Measurements from ENCODE around the gene POLR1G.

DNA sequence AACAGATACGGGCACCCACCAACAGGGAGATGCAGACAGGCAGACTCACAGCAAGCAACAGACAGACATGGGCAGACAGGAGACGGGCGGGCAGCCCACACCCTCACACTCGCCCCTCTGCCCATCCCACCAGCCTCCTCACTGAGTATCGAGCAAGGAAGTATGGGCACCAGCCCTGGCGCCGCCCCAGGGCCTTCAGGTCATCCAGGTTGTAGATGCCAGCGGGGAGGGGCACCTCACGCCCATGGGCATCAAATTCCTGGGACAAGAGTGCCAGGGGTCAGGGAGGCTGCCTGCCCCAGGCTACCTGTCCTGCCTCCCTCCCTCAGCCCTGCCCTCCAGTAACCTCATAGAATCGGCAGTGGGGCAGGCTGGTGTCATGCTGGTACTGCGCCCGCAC is 41.7 kb upstream of the POLR1G start:
- no peak for TF ChIP-seq POLR2AphosphoS5 (IDR thresholded peaks at IDR 0.05; ENCODE audit: low read depth, low read length)
- TF ChIP-seq FOSL1 (IDR thresholded peaks at IDR 0.05; ENCODE audit: low read depth) = no peak
- TF ChIP-seq, protein P1, sequence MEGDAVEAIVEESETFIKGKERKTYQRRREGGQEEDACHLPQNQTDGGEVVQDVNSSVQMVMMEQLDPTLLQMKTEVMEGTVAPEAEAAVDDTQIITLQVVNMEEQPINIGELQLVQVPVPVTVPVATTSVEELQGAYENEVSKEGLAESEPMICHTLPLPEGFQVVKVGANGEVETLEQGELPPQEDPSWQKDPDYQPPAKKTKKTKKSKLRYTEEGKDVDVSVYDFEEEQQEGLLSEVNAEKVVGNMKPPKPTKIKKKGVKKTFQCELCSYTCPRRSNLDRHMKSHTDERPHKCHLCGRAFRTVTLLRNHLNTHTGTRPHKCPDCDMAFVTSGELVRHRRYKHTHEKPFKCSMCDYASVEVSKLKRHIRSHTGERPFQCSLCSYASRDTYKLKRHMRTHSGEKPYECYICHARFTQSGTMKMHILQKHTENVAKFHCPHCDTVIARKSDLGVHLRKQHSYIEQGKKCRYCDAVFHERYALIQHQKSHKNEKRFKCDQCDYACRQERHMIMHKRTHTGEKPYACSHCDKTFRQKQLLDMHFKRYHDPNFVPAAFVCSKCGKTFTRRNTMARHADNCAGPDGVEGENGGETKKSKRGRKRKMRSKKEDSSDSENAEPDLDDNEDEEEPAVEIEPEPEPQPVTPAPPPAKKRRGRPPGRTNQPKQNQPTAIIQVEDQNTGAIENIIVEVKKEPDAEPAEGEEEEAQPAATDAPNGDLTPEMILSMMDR (IDR thresholded peaks at IDR 0.05 in 2 of 3, conservative IDR thresholded peaks at IDR 0.05 in 1 of 3; ENCODE audit: borderline replicate concordance in 1 of 3, insufficient read depth in 1 of 3, low read depth in 2 of 3, low read length in 2 of 3) = no peak
- TF ChIP-seq REST (IDR thresholded peaks at IDR 0.05; ENCODE audit: low read depth) = no peak
- TF ChIP-seq EZH2phosphoT487 (IDR thresholded peaks at IDR 0.05; ENCODE audit: borderline replicate concordance) = no peak
- TF ChIP-seq POLR2A (IDR thresholded peaks at IDR 0.05; ENCODE audit: borderline replicate concordance, extremely low read depth, insufficient read depth, insufficient read length) = no peak
- TF ChIP-seq ZNF274 (IDR thresholded peaks at IDR 0.05; ENCODE audit: low read depth, low read length) = no peak
- TF ChIP-seq CEBPB (IDR thresholded peaks at IDR 0.05; ENCODE audit: low read depth) = no peak

Measured in HCT116 (cell line).